Stimulated activated CD4-positive, alpha-beta T cell treated with anti-CD3 and anti-CD28 coated beads, Interleukin-4, amount 100 ng/mL, for 1 hour (primary cell): ENCODE measurements around the gene TCEAL3.
A peak's percentile ranks its signal among the peaks of the same experiment; 100 is the strongest.
"Not testable (repeated sequence)": the region's sequence is repeated elsewhere in the genome, so short reads cannot be mapped to it uniquely, and the experiment has no call there.

Experiments used
- DNase-seq: peaks from one replicate; pipeline ENCODE4 v3.0.0-alpha.2; 2020

The TCEAL3 gene, protein sequence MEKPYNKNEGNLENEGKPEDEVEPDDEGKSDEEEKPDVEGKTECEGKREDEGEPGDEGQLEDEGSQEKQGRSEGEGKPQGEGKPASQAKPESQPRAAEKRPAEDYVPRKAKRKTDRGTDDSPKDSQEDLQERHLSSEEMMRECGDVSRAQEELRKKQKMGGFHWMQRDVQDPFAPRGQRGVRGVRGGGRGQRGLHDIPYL

DNA sequence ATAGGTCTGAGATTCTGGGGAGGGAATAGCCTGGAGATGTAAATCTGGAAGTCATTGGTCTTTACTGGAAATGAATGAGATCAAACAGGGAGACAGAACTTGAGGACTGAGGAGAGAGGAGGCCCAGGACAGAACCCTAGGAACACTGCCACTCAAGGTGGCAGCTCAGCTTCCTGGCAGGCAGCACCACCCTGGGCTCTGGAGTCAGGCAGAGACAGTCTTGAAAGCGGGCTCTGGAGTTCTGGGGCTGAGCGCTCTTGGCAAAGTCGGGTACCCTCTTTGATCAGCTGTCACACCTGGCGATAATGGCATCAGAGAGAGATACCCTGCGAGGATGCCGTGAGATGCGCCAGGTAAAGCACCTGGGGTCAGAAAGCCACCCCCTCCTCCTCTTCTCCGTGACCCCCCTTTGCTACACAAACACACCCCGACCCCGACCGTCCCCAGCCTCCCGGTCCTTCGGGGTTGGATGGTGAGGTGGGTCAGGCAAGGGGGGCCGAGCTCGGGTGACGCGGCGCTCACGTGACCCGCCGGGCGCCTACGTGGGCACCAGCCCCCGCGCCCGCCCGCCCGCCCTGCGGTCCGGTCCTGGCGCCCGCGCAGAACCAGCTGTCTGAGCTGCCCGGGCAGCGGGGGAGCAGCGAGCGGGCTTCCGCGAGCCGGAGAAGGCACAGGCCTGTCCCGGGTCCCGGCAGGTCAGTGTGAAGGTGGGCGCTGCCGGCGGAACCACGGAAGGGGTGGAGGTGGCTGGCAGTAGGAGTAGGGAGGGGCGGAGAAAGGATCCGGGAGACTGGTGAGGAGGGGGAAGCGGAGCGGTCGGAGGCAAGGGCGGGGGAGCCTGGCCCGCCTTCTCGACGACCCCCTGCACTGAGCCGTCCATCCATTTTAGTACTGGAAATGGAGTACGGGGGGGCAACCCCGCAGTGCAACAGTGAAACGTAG lies at the start of gene TCEAL3:
Gene TCEAL3, plus strand, starts transcription at position 600 of the 942 bp plus-strand sequence. CDS start 1,102 bp downstream, outside the sequence.
- peak; percentile 26 for DNase-seq

DNA sequence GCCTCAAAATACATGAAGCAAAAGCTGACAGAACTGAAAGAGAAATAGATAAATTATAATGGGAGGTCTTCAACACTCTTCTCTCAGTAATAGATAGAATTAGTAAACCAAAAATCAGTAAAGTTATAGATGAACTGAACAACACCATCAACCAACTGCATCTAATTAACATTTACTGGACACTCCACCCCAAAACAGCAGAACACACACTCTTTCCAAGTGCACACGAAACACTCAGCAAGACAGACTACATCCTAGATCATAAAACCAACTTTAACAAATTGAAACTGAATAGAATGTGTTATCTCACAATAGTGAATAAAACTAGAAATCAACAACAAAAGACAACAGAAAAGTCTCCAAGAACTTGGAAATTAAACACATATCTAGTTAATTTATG lies 47.5 kb upstream of the TCEAL3 start:
- DNase-seq: no peak

DNA sequence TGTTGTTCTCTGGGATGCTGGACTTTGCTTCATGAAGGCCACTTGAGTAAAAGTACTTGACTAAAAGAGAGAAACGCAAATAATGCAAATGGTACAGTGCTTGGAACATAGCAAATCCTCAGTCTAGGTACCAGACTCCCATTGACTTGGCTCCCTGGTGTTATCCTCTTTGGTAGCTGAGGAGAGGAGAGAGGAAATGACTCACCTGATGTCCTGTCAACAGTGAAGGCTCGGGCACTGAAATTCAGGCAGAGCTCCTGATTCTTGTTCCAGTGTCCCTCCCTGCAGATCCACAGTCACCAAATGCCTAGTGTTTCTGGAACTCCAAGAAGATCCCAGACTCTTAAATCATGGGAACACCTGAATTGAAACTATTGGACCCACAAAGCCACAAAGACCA lies 45.0 kb upstream of the TCEAL3 start:
- no peak for DNase-seq

DNA sequence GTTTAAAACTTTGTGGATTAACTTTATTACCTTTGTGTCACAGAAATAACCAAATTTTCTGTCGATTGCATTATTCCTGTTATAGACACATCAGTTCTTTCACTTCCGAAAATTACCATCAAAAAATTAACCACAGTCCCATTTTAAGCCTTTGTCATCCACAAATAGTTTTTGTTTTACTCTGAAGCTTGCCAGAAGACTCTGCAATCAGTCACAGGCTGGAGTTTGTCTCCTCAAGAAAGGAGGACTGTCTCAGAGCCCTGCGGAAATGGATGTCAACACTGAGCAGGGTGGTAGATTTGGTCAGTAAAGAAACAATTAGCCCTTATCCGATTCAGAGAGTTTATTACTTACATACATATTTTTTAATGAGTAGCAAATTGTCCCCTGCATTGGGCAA lies 42.6 kb upstream of the TCEAL3 start:
- DNase-seq: no peak

DNA sequence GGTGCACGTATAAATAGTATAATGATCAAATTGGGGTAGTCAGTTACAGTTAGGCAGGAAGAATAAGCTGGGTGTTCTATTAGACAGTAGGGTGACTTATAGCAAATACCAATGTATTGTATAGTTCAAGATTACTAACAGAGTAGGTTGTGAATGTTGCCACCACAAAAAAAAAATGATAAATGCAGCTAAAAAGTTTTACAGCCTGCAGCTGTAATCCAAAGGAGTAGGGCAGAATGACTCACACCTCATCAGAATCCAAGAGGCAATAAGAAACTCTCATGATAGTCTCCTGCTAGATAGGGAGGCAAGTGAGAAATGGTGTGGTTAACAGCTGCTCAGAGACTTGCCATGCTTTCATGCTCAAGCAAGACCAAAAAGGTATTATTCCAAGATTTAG lies 42.0 kb upstream of the TCEAL3 start:
- no peak for DNase-seq

DNA sequence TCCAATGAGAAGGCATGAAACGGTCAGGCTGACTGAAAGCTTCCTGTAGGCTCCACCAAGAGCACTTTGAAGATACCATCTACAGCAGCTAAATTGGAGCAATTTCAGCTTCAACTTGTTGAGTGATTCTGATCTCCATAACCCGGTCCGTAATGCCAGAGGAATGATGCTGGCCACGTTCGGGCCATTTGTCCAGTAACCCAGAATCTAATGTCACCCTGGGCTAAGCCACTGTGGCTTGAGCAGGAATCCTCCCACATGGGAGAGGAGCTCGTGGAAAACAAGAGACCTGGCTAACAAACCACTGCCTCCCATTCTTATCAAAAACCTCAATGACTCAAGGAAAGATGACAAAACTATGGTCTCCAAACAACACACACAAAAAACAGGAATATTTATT lies 36.6 kb upstream of the TCEAL3 start:
- no peak for DNase-seq

DNA sequence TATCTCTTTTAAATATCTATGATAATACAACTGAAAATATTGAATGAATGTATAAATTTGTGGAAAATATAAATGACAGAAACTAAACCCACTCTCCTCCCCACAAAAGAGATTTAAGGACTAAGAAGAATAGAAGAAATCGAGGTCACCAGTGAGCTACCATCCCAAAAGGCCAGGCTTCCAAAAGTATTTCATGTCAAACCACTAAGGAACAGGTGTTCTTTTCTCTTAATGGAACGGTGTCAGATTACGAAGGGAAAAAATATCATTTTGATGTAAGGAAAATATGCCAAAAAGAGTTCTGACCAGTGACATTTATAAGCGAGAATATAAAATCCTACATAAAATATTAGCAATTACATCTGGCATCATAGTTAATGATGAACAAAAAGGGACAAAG lies 36.0 kb upstream of the TCEAL3 start:
- no peak for DNase-seq

DNA sequence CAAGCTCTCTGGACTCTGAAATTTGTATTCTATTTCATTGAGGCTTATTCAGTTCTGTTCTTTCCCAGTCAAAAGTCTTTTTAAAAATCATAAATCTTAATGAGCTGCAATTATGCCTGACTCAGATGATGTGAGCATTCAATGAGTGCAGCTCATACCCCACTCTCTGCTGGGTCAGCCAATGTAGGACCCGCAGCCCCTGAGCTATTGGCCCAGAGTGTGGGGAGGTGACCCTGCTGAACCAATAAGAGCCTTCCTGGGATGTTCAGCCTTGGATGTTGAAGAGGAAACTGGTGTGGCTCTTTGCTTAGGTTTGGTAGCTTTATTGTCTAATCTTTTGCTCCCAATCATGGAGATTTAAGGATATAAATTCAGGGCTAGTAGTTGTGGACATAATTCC lies 34.6 kb upstream of the TCEAL3 start:
- no peak for DNase-seq

DNA sequence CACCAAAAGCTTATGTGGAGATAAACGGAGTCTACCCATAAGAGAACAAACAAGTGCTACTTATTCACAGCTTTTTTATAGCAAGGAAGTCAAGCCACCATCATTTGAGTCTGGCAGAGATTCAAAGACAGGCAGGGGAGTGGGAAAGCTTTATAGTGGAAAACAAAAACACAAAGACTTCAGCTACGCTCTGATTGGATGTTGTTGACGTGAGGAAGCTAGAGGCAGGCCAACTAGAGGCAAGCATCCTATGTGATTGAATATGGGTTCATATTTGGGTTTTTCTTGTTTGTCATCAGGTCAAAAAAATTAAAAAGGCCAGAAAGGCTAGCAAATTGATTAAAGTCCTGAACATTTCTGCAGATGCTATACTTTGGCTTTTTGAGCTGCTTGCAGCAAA lies 23.2 kb upstream of the TCEAL3 start:
- no peak for DNase-seq

DNA sequence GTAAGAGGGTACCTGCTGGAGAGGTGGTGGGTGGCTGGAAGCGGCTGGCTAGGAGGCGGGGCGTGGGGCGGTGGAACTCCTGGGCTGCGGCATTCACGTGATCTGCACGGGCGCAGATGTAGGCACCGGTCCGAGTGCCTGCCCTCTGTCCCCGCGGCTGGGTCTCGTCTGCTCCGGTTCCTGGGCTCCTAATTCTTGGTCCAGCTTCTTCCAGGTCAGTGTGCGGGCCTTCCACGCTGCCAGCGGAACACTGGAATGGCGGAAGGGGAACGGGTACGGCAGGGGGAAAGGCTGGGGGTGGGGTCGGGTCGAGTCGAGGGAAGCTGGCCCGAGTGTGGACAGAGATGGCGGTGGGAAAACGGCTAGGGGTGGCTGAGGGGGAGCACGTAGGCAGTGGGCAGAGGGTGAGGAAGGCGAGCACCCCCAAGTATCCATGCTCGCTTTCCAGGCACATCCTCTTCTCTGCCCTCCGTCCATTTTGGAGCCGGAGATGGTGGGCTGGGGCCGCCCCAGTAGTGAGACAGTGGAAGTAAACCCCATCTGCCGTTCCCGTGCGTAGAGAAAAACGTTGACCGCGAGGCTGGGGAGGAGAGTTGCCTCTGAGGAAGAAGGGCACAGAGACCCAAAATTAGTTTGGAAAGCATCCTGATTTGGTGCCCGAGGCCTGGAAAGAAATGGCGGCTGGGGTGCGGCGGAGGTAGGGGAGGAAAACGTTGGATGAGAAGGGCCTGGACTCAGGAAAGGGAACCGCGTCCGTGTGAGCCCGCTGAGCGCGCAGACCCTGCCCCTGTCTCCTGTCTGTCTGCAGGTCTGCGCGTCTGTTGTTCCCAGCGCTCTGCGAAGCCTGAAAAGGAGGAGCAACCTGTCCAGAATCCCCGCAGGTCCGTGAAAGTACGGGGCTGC lies 22.1 kb upstream of the TCEAL3 start, which contains the start of gene TCEAL4:
Gene TCEAL4, plus strand, starts transcription at position 105 of the 903 bp plus-strand sequence. CDS start 1,161 bp downstream, outside the sequence.
- peak; percentile 43 for DNase-seq

DNA sequence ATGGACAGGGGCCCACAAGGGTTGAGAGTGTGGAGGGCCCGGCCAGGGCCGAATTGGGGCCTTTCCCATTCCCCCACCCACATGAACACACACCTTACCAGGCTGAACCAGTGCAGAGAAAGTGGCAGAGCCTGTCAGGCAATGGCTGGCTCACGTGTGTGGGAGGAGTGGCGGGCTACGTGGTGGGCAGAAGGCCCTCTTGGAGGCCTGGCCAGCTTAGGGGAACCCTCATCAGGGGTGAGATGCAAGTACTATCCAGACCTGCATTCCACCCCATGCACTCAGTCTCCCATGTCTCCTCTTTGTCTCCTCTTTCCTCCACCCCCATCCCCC lies 21.5 kb upstream of the TCEAL3 start:
- no peak for DNase-seq

DNA sequence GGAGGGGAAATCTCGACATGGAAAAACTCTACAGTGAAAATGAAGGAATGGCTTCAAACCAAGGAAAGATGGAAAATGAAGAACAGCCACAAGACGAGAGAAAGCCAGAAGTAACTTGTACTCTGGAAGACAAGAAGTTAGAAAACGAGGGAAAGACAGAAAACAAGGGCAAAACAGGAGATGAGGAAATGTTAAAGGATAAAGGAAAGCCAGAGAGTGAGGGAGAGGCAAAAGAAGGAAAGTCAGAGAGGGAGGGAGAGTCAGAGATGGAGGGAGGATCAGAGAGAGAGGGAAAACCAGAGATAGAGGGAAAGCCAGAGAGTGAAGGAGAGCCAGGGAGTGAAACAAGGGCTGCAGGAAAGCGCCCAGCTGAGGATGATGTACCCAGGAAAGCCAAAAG lies 21.1 kb upstream of the TCEAL3 start:
- DNase-seq: no peak

DNA sequence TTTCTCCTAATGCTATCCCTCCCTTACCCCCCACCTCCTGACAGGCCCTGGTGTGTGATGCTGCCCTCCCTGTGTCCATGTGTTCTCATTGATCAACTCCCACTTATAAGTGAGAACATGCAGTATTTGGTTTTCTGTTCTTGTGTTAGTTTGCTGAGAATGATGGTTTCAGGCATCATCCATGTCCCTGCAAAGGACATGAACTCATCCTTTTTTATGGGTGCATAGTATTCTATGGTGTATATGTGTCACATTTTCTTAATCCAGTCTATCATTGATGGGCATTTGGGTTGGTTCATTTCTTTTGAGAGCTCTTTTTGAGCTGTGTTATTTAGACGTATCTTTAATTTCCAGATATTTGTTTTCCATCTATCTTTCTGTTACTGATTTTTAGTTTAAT lies 15.5 kb upstream of the TCEAL3 start:
- DNase-seq: not testable (repeated sequence)

DNA sequence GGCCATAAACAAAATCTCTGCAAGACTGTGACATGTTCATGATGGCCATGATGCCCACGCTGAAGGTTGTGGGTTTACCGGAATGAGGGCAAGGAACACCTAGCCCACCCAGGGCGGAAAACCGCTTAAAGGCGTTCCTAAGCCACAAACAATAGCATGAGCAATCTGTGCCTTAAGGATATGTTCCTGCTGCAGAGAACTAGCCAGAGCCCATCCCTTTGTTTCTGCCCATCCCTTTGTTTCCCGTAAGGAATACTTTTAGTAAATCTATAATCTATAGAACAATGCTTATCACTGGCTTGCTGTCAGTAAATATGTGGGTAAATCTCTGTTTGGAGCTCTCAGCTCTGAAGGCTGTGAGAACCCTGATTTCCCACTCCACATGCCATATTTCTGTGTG lies 12.6 kb upstream of the TCEAL3 start:
- DNase-seq: not testable (repeated sequence)

DNA sequence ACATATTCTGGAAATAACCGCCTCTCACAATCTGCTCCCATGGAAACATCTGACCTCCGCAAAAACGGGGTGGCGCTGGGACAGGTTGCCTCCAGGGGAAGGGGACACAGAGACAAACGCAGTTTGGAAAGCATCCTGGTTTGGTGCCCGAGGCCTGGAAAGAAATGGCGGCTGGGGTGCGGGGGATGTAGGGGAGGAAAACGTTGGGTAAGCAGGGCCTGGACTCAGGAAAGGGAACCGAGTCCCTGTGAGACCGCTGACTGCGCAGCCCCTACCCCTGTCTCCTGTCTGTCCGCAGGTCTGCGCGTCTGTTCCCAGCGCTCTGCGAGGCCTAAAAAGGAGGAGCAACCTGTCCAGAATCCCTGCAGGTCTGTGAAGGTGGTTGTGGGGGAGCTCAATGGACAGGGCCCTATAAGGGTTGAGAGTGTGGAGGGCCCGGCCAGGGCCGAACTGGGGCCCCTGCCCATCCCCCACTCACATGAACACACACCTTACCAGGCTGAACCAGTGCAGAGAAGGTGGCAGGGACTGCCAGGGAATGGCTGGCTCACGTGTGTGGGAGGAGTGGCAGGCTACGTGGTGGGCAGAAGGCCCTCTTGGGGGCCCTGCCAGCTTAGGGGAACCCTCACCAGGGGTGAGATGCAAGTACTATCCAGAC lies 672 bp downstream of the TCEAL3 start:
- DNase-seq: peak; percentile 2

DNA sequence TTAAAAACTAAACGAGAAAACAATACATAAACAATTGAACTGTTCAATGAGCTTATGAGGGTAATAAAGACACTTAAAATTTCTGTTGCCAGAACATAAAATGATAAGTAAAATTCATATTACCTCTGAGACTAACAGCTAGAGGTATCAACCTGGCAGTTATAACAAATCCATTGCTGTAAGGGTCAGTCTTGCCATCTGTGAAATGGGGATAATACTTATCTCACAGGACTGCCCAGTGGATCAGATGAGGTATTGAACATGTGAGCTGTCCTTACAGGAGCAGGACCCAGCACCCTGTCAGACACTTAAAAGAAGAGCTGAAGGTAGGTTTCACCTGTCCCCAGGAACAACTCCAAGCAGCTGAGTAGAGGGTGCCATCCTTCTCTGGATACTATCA lies 2.5 kb downstream of the TCEAL3 start:
- no peak for DNase-seq

DNA sequence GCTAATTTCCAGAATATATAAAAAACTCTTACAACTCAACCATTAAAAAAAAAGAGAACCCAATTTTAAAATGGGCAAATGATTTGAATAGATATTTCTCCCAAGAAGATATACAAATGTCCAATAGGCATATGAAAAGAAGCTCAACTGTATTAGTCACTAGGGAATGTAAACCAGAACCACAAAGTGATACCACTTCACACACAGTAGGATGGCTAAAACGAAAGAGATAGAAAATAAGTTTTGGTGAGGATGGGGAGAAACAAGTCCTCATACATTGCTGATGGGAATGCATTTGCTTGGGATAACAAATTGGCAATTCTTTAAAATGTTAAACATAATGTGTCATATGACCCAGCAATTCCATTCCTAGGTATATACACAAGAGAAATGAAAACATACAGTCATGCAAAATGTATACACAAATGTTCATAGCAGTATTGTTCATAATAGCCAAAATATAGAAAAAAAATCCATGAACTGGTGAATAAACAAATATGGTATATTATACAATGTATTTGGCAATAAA lies 5.7 kb downstream of the TCEAL3 start:
- DNase-seq: no peak

DNA sequence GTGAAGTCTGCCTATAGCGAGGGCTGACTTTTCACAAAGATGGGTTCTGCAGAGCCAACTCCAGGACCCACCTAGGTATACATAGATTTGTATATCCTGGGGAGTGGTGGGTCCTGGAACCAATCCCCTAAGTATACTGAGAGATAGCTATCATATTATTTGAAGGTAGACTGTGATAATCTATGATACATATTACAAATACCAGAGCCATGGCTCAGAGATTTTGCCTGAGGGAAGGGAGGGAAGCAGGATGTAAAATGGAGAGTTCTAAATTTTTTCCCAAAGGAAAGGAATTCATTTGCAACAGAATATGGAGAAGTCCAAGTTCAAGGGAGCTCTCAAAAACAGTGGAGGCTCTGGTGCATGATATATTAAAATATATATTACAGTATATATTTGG lies 7.2 kb downstream of the TCEAL3 start:
- no peak for DNase-seq

DNA sequence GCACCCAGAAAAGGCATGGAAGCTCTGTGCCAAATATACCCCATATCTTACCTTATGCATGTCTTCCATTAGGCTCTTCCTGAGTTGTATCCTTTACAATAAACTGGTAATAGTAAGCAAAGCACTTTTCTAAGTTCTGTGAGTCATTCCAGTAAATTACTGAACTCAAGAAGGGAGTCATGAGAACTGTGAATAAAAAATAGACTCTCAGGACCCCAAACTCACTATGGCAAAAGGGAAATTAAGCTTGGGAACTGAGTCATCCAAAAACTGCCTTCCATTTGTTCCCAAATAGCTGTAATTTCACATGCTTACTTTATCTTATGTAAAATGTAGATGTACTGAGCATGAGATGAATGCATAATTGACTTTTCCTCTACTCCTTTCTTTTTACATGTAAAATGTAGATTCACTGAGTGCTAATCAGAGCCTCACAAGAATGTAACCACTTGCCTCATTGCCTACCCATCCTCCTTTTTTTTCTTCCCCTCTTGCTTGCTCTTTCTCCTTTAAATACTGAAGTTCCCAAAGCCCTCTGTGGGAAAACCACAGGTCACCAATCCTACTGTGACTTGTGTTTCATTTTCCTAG lies 8.1 kb downstream of the TCEAL3 start:
- no peak for DNase-seq

DNA sequence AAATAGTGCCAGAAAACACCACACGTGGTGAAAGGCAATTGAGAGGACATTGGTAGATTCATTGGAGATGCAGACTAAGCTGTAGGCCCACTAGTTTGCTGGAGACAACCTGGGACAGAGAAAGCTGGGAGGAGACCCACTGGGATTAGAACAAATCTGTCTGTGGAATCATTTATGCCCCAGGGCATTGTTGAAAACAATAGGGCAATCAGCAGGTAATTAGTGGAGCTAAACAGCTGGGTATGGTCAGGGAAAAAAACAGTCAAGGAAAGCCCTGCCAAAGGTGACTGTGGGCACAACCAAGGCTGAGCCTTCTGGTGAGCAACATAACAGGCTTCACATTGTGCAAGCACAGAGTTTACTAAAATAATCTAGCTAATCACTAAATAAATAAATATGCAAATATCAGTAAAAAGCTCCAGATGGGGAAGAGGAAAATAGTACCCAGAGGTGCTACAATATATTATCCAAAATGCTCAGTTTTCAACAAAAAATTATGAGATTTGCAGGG lies 9.0 kb downstream of the TCEAL3 start:
- DNase-seq: no peak

DNA sequence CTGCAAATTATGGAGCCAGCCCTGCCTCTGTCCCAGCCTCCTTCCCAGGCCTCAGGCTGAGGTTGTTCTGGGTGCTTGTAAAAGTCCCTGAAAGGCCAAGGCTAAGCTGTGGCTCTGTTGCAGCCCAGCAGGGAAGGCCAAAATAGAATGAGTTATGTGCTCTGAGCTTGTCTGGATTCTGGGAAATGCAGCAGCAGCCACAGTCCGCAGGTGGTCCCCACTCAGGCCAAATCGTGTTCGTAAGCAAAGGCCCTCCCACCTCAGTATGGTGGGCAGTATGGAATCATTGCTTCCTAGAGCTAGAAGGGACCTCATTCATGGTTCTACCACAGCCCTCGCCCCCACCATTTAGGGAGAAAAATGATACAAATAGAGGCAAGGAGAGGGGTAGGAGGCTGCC lies 16.3 kb downstream of the TCEAL3 start:
- no peak for DNase-seq

DNA sequence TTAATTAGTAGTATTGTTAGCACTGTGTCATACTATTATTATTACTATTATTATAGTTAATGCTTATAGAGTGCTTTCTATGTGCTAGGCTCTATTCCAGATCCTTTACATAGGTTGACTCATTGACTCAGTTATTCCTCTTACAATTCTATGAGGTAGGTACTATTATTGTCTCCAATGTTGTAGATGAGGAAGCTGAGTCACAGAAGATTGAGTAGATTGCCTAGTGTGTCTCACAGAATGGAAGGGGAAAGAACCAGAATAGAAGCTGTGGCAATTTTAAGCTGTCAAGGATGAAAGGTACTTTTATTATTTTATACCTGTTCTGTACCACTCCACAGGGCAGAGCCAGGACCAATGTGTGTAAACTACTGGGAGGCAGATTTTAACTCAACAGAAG lies 19.1 kb downstream of the TCEAL3 start:
- DNase-seq: no peak
